Endodermal cell (in vitro differentiated cells): ENCODE data around the gene PMEPA1. TPM values are rescaled to one million over a fixed set of nuclear protein-coding genes. Genes with fewer than 3 reads are reported as not detected.
A peak's percentile ranks its signal among the peaks of the same experiment; 100 is the strongest.

ENCODE experiments used
- DNase-seq: peaks from one replicate; pipeline ENCODE4 v3.0.0-alpha.2; 2017
- H3K27ac ChIP-seq: 2 replicates; pipeline ENCODE4 v1.5.1; 2013; ENCODE audit warnings: mild to moderate bottlenecking, low read depth, low read length, moderate library complexity
- H3K27me3 ChIP-seq: 2 replicates; pipeline ENCODE4 v1.6.1; 2013; ENCODE audit warnings: mild to moderate bottlenecking, low read length, moderate library complexity; ENCODE audit not compliant: insufficient read depth, control insufficient read depth, poor library complexity, severe bottlenecking
- H3K36me3 ChIP-seq: 2 replicates; pipeline ENCODE4 v1.7.0; 2013; ENCODE audit warnings: mild to moderate bottlenecking, low read length, moderate library complexity; ENCODE audit not compliant: control insufficient read depth, insufficient read depth
- H3K4me1 ChIP-seq: one replicate; pipeline ENCODE4 v1.7.0; 2013; ENCODE audit warnings: low read length; ENCODE audit not compliant: control insufficient read depth, insufficient read depth
- H3K4me3 ChIP-seq: 2 replicates; pipeline ENCODE4 v1.5.1; 2013; ENCODE audit warnings: mild to moderate bottlenecking, low read length, moderate library complexity
- H3K9ac ChIP-seq: 2 replicates; pipeline ENCODE4 v1.6.1; 2013; ENCODE audit warnings: mild to moderate bottlenecking, low read length, moderate library complexity; ENCODE audit not compliant: poor library complexity, severe bottlenecking; ENCODE audit errors: extremely low read depth
- H3K9me3 ChIP-seq: 2 replicates; pipeline ENCODE4 v1.6.1; 2013; ENCODE audit warnings: mild to moderate bottlenecking, low read length, moderate library complexity; ENCODE audit not compliant: control insufficient read depth
- H3K27ac Mint-ChIP-seq: 2 replicates; pipeline ENCODE4 v1.8.0; 2020; ENCODE audit warnings: mixed read lengths
- H3K27me3 Mint-ChIP-seq: 2 replicates; pipeline ENCODE4 v1.8.0; 2021; ENCODE audit warnings: mild to moderate bottlenecking, mixed read lengths; ENCODE audit not compliant: insufficient read depth
- H3K36me3 Mint-ChIP-seq: 2 replicates; pipeline ENCODE4 v1.8.0; 2020; ENCODE audit warnings: low read depth, mixed read lengths
- H3K4me1 Mint-ChIP-seq: 2 replicates; pipeline ENCODE4 v1.8.0; 2020; ENCODE audit warnings: mixed read lengths
- H3K4me3 Mint-ChIP-seq: 2 replicates; pipeline ENCODE4 v1.8.0; 2020; ENCODE audit warnings: mild to moderate bottlenecking, moderate library complexity, mixed read lengths
- H3K9me3 Mint-ChIP-seq: 2 replicates; pipeline ENCODE4 v1.8.0; 2020; ENCODE audit warnings: mild to moderate bottlenecking, mixed read lengths
- WGBS, 2 experiments: methylation state at CpG; one replicate each; pipeline versions ENCODE4 v1.1.5 to v1.1.7; 2013; ENCODE audit warnings: missing lambda C conversion rate in 2 of 2, mixed read lengths in 1 of 2; ENCODE audit not compliant: insufficient coverage in 1 of 2, insufficient read length in 1 of 2; 5-methylcytosine and 5-hydroxymethylcytosine counted together
- total RNA-seq, 2 donors: library from RNA; stranded (reverse); fragmentation: NEBNext Ultra II Directional in 1 of 2; extraction: Animal tissue kit (Norgen Biotek cat#: 25700) in 1 of 2; gene quantifications; 2 replicates in 1 of 2; 3 replicates in 1 of 2; pipeline ENCODE4 v1.2.1, GENCODE V29; 2021
- TF ChIP-seq, protein P1 (sequence below): fragments of 200-600 bp; sonication (generic); conservative IDR thresholded peaks from 2 replicates; pipeline ENCODE4 v1.5.0; 2021; ENCODE audit warnings: antibody characterized with exemption, mild to moderate bottlenecking

The PMEPA1 gene
- total RNA-seq, 2 donors from 2014 or later: 18.8 to 37.4 TPM

DNA sequence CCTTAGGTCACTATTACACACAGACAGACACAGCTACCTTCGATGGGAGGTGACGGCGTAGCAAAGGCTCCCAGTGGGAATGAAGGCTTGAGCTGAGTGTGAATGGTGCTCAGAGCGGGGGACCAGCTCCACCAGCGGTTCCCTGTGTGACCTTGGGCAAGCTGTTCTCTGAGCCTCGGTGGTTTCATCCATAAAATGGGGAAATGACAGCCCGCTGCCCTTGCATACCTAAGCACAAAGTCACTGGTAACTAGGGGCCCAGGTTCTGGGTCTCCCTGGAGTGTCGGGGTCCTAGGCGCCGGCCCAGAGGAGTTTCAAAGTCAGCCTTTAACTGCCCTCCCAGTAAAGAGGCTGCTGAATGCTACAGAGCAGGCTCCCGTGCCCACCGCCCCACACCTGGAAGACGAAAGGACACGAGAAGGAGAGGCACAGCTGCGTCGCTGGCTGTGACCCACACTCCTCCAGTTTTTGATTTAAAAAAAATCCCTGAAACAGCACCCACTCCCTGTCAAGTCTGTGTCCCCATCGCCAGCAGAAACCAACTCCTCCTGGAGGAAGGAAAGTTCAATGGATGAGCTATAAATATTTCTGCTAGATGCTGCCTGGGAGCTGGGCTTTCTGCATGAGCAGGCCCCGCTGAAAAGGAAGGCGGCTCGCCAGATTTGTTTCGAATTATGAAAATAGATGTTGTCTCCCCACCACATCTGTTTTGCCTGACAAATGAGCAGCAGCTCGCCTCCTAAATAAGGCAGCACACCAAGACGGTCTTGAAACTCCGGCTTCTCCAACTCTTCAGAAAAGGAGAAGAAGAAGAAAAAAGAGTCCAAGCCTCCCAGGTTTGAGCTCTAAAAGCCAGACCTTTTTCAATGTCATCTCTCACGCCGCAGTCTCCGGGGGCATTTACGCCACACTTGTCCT is 27.4 kb downstream of the PMEPA1 start:
- no peaks in the 10 kb centered on the region for H3K27me3 Mint-ChIP-seq
- no peak overlapping the region for H3K9ac ChIP-seq
- H3K27ac Mint-ChIP-seq: no peak overlapping the region
- no peaks in the 10 kb centered on the region for H3K9me3 ChIP-seq
- WGBS, 2 experiments: 93 to 95% methylated on average over 15 to 28 of the region's 28 CpGs
- no peak overlapping the region for H3K4me3 Mint-ChIP-seq
- H3K4me3 ChIP-seq: no peak overlapping the region
- H3K27ac ChIP-seq: peak overlapping the region; percentile 100
- H3K4me1 ChIP-seq: peaks cover 6% of the 10 kb centered on the region
- H3K4me1 Mint-ChIP-seq: peaks cover 69% of the 10 kb centered on the region
- no peaks in the 10 kb centered on the region for H3K9me3 Mint-ChIP-seq
- peaks cover 14% of the 10 kb centered on the region for H3K36me3 Mint-ChIP-seq
- TF ChIP-seq, protein P1, sequence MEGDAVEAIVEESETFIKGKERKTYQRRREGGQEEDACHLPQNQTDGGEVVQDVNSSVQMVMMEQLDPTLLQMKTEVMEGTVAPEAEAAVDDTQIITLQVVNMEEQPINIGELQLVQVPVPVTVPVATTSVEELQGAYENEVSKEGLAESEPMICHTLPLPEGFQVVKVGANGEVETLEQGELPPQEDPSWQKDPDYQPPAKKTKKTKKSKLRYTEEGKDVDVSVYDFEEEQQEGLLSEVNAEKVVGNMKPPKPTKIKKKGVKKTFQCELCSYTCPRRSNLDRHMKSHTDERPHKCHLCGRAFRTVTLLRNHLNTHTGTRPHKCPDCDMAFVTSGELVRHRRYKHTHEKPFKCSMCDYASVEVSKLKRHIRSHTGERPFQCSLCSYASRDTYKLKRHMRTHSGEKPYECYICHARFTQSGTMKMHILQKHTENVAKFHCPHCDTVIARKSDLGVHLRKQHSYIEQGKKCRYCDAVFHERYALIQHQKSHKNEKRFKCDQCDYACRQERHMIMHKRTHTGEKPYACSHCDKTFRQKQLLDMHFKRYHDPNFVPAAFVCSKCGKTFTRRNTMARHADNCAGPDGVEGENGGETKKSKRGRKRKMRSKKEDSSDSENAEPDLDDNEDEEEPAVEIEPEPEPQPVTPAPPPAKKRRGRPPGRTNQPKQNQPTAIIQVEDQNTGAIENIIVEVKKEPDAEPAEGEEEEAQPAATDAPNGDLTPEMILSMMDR: no peak
- peaks cover 50% of the 10 kb centered on the region for H3K36me3 ChIP-seq
- no peak for DNase-seq
- H3K27me3 ChIP-seq: no peaks in the 10 kb centered on the region

DNA sequence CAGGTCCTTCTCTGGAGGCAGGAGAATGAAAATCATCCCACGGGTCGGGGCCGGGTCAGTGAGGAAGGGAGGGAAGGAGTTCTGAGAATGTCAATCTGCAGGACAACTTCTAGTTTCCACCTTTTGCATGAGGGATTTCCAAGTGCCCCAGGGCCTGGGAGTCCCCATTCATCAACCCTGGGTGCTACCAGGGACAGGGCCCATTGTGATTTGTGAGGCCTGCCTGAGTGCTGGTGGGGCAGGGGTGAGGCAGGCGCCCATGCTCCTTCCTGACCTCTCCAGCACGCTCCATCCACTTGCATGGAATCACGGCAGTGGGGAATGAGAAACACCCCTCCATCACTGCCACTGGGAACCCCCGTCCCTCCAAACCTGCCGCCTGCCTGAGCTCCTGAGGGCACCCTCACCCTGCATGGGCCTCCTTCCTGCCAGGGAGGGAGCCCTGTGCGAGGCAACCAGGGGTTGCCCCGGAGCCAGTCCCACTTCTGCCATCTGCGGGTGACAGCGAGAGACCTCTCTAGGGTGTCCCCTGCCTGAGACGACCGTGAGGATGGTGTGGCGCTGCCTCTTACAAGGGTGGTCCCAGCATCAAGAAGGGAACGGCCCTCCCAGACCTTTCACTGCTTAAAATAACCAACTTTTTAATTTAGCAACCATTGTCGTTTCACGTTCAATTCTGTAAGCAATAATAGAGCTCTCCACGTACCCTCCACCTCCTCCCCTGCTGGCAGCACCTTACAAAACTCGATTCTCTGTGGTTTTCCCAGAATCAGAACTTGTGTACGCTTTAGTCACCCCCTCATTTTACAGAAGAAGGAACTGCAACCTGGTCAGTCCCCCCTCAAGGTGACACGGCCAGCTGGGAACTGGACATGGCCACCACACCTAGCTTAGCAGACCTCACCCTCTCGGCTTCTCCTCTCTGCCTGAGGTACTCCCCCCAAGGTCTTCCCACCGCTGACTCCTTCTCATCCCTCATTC is 28.6 kb downstream of the PMEPA1 start:
- Histone ChIP-seq H3K36me3 (peaks cover 42% of the 10 kb centered on the region), H3K4me1 (peaks cover 6% of the 10 kb centered on the region), H3K9ac (no peak overlapping the region), H3K27ac (peak overlapping the region; percentile 56), H3K9me3 (no peaks in the 10 kb centered on the region), H3K4me3 (no peak overlapping the region), H3K27me3 (no peaks in the 10 kb centered on the region)
- DNase-seq: no peak
- peaks cover 13% of the 10 kb centered on the region for H3K36me3 Mint-ChIP-seq
- H3K9me3 Mint-ChIP-seq: no peaks in the 10 kb centered on the region
- TF ChIP-seq, protein P1: no peak
- peaks cover 71% of the 10 kb centered on the region for H3K4me1 Mint-ChIP-seq
- WGBS, 2 experiments: 93 to 95% methylated on average over 18 to 24 of the region's 24 CpGs
- H3K27ac Mint-ChIP-seq: peak overlapping the region; percentile 45
- no peaks in the 10 kb centered on the region for H3K27me3 Mint-ChIP-seq
- H3K4me3 Mint-ChIP-seq: no peak overlapping the region

DNA sequence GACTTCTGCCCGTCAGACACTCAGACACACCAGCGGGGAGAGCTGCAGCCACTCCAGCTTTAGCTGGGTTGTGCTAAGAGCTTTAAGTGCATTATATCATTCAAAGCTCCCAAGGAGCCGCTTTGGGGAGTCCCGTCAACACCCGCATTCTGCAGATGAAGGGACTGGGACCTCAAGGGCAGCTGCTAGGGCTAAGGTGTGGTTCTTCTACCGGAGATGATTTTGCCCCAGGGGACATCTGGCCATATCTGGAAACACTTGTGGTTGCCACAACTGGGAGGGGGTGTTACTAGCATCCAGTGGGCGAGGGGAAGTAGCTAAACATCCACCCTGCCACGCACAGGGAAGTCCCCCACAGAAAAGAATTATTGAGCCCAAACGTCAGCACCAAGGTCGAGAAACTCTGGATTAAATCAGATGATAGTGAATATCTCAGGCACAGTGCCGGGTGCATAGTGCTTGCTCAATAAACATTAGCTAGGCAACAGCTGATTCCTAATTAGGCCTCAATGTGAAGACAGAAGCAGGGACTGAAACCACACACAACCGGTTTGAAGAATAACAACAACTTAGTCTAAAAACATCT is 29.6 kb downstream of the PMEPA1 start:
- no peak for DNase-seq
- TF ChIP-seq, protein P1: no peak
- H3K27me3 ChIP-seq: no peaks in the 10 kb centered on the region
- H3K9me3 Mint-ChIP-seq: no peaks in the 10 kb centered on the region
- H3K4me1 ChIP-seq: peaks cover 6% of the 10 kb centered on the region
- H3K4me3 ChIP-seq: no peak overlapping the region
- H3K4me1 Mint-ChIP-seq: peaks cover 61% of the 10 kb centered on the region
- H3K36me3 Mint-ChIP-seq: peaks cover 11% of the 10 kb centered on the region
- WGBS, 2 experiments: 92% methylated on average over 11 to 12 of the region's 12 CpGs
- no peaks in the 10 kb centered on the region for H3K9me3 ChIP-seq
- no peaks in the 10 kb centered on the region for H3K27me3 Mint-ChIP-seq
- H3K4me3 Mint-ChIP-seq: no peak overlapping the region
- H3K9ac ChIP-seq: no peak overlapping the region
- H3K36me3 ChIP-seq: peaks cover 52% of the 10 kb centered on the region
- peak overlapping the region; percentile 56 for H3K27ac ChIP-seq
- peak overlapping the region; percentile 45 for H3K27ac Mint-ChIP-seq
